ENCODE data around the gene KRCC1.

The KRCC1 gene

GRCh38 chr2:88055371-88056128, at the start of gene KRCC1:
TSS of gene KRCC1 (minus strand) at chr2:88055783. CDS start at chr2:88028563, 27,220 bp downstream.
- TF ChIP-seq, protein P1, sequence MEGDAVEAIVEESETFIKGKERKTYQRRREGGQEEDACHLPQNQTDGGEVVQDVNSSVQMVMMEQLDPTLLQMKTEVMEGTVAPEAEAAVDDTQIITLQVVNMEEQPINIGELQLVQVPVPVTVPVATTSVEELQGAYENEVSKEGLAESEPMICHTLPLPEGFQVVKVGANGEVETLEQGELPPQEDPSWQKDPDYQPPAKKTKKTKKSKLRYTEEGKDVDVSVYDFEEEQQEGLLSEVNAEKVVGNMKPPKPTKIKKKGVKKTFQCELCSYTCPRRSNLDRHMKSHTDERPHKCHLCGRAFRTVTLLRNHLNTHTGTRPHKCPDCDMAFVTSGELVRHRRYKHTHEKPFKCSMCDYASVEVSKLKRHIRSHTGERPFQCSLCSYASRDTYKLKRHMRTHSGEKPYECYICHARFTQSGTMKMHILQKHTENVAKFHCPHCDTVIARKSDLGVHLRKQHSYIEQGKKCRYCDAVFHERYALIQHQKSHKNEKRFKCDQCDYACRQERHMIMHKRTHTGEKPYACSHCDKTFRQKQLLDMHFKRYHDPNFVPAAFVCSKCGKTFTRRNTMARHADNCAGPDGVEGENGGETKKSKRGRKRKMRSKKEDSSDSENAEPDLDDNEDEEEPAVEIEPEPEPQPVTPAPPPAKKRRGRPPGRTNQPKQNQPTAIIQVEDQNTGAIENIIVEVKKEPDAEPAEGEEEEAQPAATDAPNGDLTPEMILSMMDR (IDR thresholded peaks at IDR 0.05) = no peak

DNA sequence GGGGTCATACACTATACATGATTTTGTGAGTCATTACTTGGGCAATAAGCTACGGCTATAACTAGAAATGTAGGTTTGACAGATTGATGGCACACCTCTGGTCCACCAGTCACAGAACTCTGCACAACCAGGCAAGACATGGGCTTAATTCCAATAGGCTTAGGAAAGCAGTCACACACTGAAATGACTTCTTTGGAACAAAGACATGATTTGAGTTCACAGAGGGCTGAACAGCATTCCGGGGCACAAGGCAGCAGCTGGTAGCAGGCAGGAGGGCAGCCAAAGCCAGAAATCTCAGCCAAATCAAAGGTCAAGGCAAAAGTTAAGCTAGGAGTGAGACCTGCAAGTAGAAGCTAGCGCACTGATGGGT, 44.9 kb upstream of the KRCC1 start:
- TF ChIP-seq, protein P1 (IDR thresholded peaks at IDR 0.05) = no peak

DNA sequence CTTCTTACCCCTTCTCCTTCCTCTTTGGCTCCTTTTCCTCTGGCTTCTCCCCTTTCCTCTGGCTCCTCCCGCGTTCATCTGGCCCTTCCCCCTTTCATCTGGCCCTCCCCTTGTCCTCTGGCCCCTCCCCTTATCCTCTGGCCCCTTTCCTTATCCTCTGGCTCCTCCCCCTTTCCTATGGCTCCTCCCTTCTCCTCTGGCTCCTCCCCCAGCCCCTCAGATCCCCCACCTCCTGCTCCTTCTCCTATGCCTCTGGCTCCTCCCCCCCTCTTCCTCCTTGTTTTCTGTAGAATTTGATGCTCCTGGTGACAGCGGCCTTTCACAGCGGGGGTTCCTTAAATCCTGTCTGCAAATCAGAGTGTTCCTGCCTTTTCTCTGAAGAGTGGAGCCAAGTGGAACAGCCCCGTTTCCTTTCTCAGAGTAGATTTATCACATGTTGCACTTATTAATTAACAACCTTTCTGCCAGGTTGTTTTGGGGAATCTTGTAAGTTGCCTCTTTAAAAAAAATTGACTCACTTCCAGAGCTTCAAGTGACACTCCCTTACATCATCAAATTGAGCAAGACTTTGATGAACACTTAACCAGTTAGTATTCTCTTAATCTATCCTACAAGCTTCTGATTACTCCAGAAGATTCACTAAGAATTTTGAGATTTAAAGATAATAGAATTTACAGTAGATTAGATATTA, 44.4 kb upstream of the KRCC1 start:
- TF ChIP-seq, protein P1 (IDR thresholded peaks at IDR 0.05) = no peak

DNA sequence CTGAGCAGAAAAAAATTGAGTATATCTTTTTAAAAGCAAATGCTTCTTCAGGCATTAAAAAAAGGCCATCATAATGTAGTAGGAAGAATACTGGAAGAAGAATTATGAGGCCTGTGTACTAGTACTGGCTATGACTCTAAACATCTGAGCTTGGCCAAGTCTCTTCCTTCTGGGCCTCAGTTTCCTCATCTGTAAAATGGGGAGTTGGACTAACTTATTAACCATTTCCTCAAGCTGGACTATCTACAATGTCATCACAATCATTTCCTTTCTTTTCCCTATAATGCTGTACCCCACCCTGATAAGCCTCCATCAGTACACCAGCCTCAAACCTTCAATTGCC, 42.9 kb upstream of the KRCC1 start:
- TF ChIP-seq, protein P1 (IDR thresholded peaks at IDR 0.05) = no peak

- TF ChIP-seq, protein P1 (IDR thresholded peaks at IDR 0.05) = no peak
These were observed 42.4 kb upstream of the KRCC1 start for GRCh38 chr2:88097891-88098557.

- TF ChIP-seq, protein P1 (IDR thresholded peaks at IDR 0.05) = no peak
These were observed 41.6 kb upstream of the KRCC1 start for GRCh38 chr2:88097192-88097591.

GRCh38 chr2:88096708-88097107, 41.1 kb upstream of the KRCC1 start:
- TF ChIP-seq, protein P1 (IDR thresholded peaks at IDR 0.05) = no peak
